Activated CD4-positive, alpha-beta T cell treated with anti-CD3 and anti-CD28 coated beads, Interleukin-2, amount 50 U/mL, for 24 hours (primary cell): ENCODE measurements around the gene CBARP.

Source experiments
- DNase-seq, 2 donors: peaks; one replicate each; pipeline ENCODE4 v3.0.0-alpha.2; 2020; ENCODE audit warnings: low read depth in 1 of 2, low spot score in 1 of 2

The CBARP gene

GRCh38 chr19:1275260-1275975 lies 37.6 kb upstream of the CBARP start, which contains the start of gene FAM174C:
Gene FAM174C, plus strand, starts transcription at chr19:1275530. Its CDS starts 20 bp downstream, at chr19:1275550.
- peak; percentile 88 to 95 for DNase-seq

- DNase-seq = no peak
Measured at GRCh38 chr19:1274852-1275259, 37.1 kb upstream of the CBARP start.

GRCh38 chr19:1274081-1274851 lies 36.5 kb upstream of the CBARP start:
- no peak for DNase-seq

- DNase-seq = no peak
Measured at GRCh38 chr19:1273263-1274041, 35.6 kb upstream of the CBARP start.

- no peak for DNase-seq
Measured at GRCh38 chr19:1272423-1273262, 34.8 kb upstream of the CBARP start.

GRCh38 chr19:1271528-1272422 lies 34.0 kb upstream of the CBARP start:
- DNase-seq = no peak

- no peak for DNase-seq
Measured at GRCh38 chr19:1270854-1271527, 33.2 kb upstream of the CBARP start.

- no peak for DNase-seq
Measured at GRCh38 chr19:1270213-1270853, 32.5 kb upstream of the CBARP start.

- peak; percentile 79 to 80 for DNase-seq
Measured at GRCh38 chr19:1269478-1270212, 31.8 kb upstream of the CBARP start.

GRCh38 chr19:1269065-1269477 lies 31.3 kb upstream of the CBARP start, which contains the start of gene CIRBP:
Gene CIRBP, plus strand, starts transcription at chr19:1269332. Its CDS starts 1,602 bp downstream, at chr19:1270934.
- DNase-seq = peak; percentile 99 to 100

GRCh38 chr19:1268226-1269064 lies 30.6 kb upstream of the CBARP start:
- no peak for DNase-seq

- no peak for DNase-seq
Measured at GRCh38 chr19:1267477-1268225, 29.8 kb upstream of the CBARP start.

GRCh38 chr19:1266916-1267476 lies 29.2 kb upstream of the CBARP start:
- no peak for DNase-seq

- DNase-seq = peak in 1 of 2 donors; percentile 70
Measured at GRCh38 chr19:1266129-1266915, 28.5 kb upstream of the CBARP start.

GRCh38 chr19:1265615-1266128 lies 27.9 kb upstream of the CBARP start:
- DNase-seq = no peak
